ENCODE data around the gene ATP9B.

DNA sequence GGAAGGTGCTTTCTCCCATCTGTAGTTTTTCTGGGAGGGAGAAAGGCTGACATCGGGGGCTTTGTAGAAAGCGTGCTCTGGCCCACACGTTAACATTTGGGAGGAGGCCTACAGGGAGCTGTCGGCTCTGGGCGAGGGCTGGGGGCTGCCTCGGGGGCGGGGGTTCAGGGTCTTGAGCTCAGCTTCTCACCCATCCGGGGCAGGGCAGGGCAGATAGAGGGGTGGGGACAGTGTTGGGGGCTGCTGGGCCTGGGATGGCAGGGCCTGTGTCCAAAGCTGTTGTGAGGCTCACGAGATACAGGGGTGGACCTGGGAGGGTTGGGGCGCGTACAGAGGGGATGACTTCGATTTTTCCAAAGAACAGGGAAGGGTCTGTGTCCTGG, 353.6 kb downstream of the ATP9B start:
- TF ChIP-seq POLR2A (IDR thresholded peaks at IDR 0.05; ENCODE audit: low read depth, low read length) (no peak), TAF1 (IDR thresholded peaks at IDR 0.05; ENCODE audit: low read depth, low read length) (no peak), POLR2AphosphoS5 (IDR thresholded peaks at IDR 0.05; ENCODE audit: low read depth, low read length) (no peak), SPI1 (IDR thresholded peaks at IDR 0.05; ENCODE audit: low read depth, low read length) (no peak), POU2F2 (IDR thresholded peaks at IDR 0.05; ENCODE audit: low read depth, low read length) (no peak)

Data from GM12891 (cell line).